Progenitor cell of endocrine pancreas (in vitro differentiated cells): Measurements from ENCODE around the gene STK32C. TPM values are rescaled to one million over a fixed set of nuclear protein-coding genes. Genes with fewer than 3 reads are reported as not detected.

Experiments
- DNase-seq: peaks from one replicate; pipeline ENCODE4 v3.0.0; 2021; ENCODE audit warnings: low spot score; ENCODE audit not compliant: unreplicated experiment
- H3K27ac Mint-ChIP-seq: 2 replicates; pipeline ENCODE4 v1.8.0; 2021; ENCODE audit warnings: mild to moderate bottlenecking, moderate library complexity, mixed read lengths
- H3K27me3 Mint-ChIP-seq: 2 replicates; pipeline ENCODE4 v1.8.0; 2021; ENCODE audit warnings: mixed read lengths
- H3K36me3 Mint-ChIP-seq: 2 replicates; pipeline ENCODE4 v1.8.0; 2022; ENCODE audit warnings: mixed read lengths; ENCODE audit not compliant: insufficient read depth
- H3K4me1 Mint-ChIP-seq: 2 replicates; pipeline ENCODE4 v1.8.0; 2021; ENCODE audit warnings: low read depth, mixed read lengths
- H3K4me3 Mint-ChIP-seq: 2 replicates; pipeline ENCODE4 v1.8.0; 2021; ENCODE audit warnings: low read depth, mild to moderate bottlenecking, moderate library complexity, mixed read lengths
- H3K9me3 Mint-ChIP-seq: 2 replicates; pipeline ENCODE4 v1.8.0; 2021; ENCODE audit warnings: low read depth, mixed read lengths
- CTCF ChIP-seq: fragments of 200-600 bp; sonication (generic); IDR thresholded peaks from one replicate; pipeline ENCODE4 v1.5.0; 2021; ENCODE audit warnings: antibody characterized with exemption, mild to moderate bottlenecking; ENCODE audit not compliant: unreplicated experiment
- total RNA-seq: library from RNA; stranded (reverse); gene quantifications from 2 replicates; pipeline ENCODE4 v1.2.1, GENCODE V29; 2021

STK32C gene
- total RNA-seq, 1 donor from 2014 or later = 10.0 TPM

GRCh38 chr10:132266594-132267161 is 41.1 kb downstream of the STK32C start:
- Mint-ChIP-seq H3K27me3 (peaks cover 18% of the 10 kb centered on the region), H3K36me3 (no peaks in the 10 kb centered on the region), H3K4me3 (no peak overlapping the region), H3K27ac (no peak overlapping the region), H3K4me1 (peaks cover 8% of the 10 kb centered on the region), H3K9me3 (no peaks in the 10 kb centered on the region)
- TF ChIP-seq CTCF = no peak
- no peak for DNase-seq

- no peak overlapping the region for H3K27ac Mint-ChIP-seq
- H3K36me3 Mint-ChIP-seq = no peaks in the 10 kb centered on the region
- no peak overlapping the region for H3K4me3 Mint-ChIP-seq
- DNase-seq = no peak
- no peak for TF ChIP-seq CTCF
- peaks cover 20% of the 10 kb centered on the region for H3K27me3 Mint-ChIP-seq
- H3K4me1 Mint-ChIP-seq = peaks cover 8% of the 10 kb centered on the region
- H3K9me3 Mint-ChIP-seq = no peaks in the 10 kb centered on the region
Measured at GRCh38 chr10:132265890-132266496, 41.8 kb downstream of the STK32C start.

GRCh38 chr10:132264966-132265889 is 42.5 kb downstream of the STK32C start:
- Mint-ChIP-seq H3K27me3 (peaks cover 20% of the 10 kb centered on the region), H3K4me3 (no peak overlapping the region), H3K9me3 (no peaks in the 10 kb centered on the region), H3K27ac (no peak overlapping the region), H3K4me1 (peaks cover 8% of the 10 kb centered on the region), H3K36me3 (no peaks in the 10 kb centered on the region)
- no peak for DNase-seq
- no peak for TF ChIP-seq CTCF

GRCh38 chr10:132264306-132264950 is 43.3 kb downstream of the STK32C start:
- TF ChIP-seq CTCF = no peak

GRCh38 chr10:132263866-132264265 is 43.9 kb downstream of the STK32C start:
- Mint-ChIP-seq H3K4me3 (no peak overlapping the region), H3K36me3 (no peaks in the 10 kb centered on the region), H3K4me1 (peaks cover 8% of the 10 kb centered on the region)

More at GRCh38 chr10:132264306-132264950, 43.3 kb downstream of the STK32C start:
- Mint-ChIP-seq H3K4me3 (no peak overlapping the region), H3K27ac (no peak overlapping the region), H3K27me3 (peaks cover 20% of the 10 kb centered on the region), H3K36me3 (no peaks in the 10 kb centered on the region), H3K4me1 (peaks cover 8% of the 10 kb centered on the region), H3K9me3 (no peaks in the 10 kb centered on the region)
- DNase-seq = no peak

More at GRCh38 chr10:132263866-132264265, 43.9 kb downstream of the STK32C start:
- Mint-ChIP-seq H3K27me3 (peaks cover 20% of the 10 kb centered on the region), H3K9me3 (no peaks in the 10 kb centered on the region), H3K27ac (no peak overlapping the region)
- TF ChIP-seq CTCF = no peak
- no peak for DNase-seq
